GM10248 (cell line): ENCODE data around the gene AACS.

Source experiments
- CTCF ChIA-PET: fragments of 300-600 bp; sonication (Branson Sonifier 250); formaldehyde crosslinking; extraction: SDS; loops from one replicate; lab custom pipeline; 2021; ENCODE audit warnings: antibody characterized with exemption; lab: Yijun Ruan, JAX
- POLR2A ChIA-PET: fragments of 350-650 bp; sonication (Branson Sonifier 250); formaldehyde crosslinking; extraction: SDS; loops from one replicate; lab custom pipeline; 2020; ENCODE audit warnings: antibody characterized with exemption; lab: Yijun Ruan, JAX
- DNase-seq: peaks from one replicate; pipeline ENCODE4 v3.0.0; 2012; ENCODE audit errors: extremely low spot score
- CTCF ChIP-seq: IDR thresholded peaks from 2 replicates; pipeline ENCODE4 v1.5.1; 2012; ENCODE audit warnings: mild to moderate bottlenecking, low read depth; ENCODE audit errors: extremely low read depth, missing control alignments, control extremely low read depth

The AACS gene

GRCh38 chr12:125187148-125187745 lies 122.0 kb downstream of the AACS start:
- no peak for TF ChIP-seq CTCF
- CTCF ChIA-PET = interaction anchor here (0.9 kb wide), 1 partner anchor 12 kb away, joined by 3 read pairs; no protein-coding TSS in a partner anchor
- POLR2A ChIA-PET = no interaction called here
- DNase-seq = no peak

GRCh38 chr12:125187780-125188741 lies 122.8 kb downstream of the AACS start:
- DNase-seq = no peak
- TF ChIP-seq CTCF = no peak
- ChIA-PET CTCF (interaction anchor here (0.9 to 1.3 kb wide), 2 partner anchors 11 to 39 kb away, joined by 3 read pairs; no protein-coding TSS in a partner anchor), POLR2A (no interaction called here)

- no peak for TF ChIP-seq CTCF
- ChIA-PET POLR2A (interaction anchor here (0.6 kb wide), 1 partner anchor 210 kb away, joined by 9 read pairs; no protein-coding TSS in a partner anchor), CTCF (interaction anchor here (1.3 kb wide), 1 partner anchor 39 kb away, joined by 3 read pairs; no protein-coding TSS in a partner anchor)
- DNase-seq = no peak
These were observed 123.8 kb downstream of the AACS start for GRCh38 chr12:125189015-125189414.

- DNase-seq = no peak
- TF ChIP-seq CTCF = no peak
- ChIA-PET CTCF (no interaction called here), POLR2A (no interaction called here)
These were observed 124.3 kb downstream of the AACS start for GRCh38 chr12:125189502-125189901.

GRCh38 chr12:125191361-125192087 lies 126.3 kb downstream of the AACS start:
- no peak for DNase-seq
- ChIA-PET POLR2A (no interaction called here), CTCF (no interaction called here)
- no peak for TF ChIP-seq CTCF

- no peak for TF ChIP-seq CTCF
- ChIA-PET POLR2A (no interaction called here), CTCF (no interaction called here)
- no peak for DNase-seq
These were observed 127.5 kb downstream of the AACS start for GRCh38 chr12:125192690-125193221.
